Measurements from ENCODE around the gene R3HDM2. TPM values are rescaled to one million over a fixed set of nuclear protein-coding genes. Genes with fewer than 3 reads are reported as not detected.
A peak's percentile ranks its signal among the peaks of the same experiment; 100 is the strongest.

The R3HDM2 gene
- total RNA-seq, 1 donor from 2014 or later: 30.2 TPM

DNA sequence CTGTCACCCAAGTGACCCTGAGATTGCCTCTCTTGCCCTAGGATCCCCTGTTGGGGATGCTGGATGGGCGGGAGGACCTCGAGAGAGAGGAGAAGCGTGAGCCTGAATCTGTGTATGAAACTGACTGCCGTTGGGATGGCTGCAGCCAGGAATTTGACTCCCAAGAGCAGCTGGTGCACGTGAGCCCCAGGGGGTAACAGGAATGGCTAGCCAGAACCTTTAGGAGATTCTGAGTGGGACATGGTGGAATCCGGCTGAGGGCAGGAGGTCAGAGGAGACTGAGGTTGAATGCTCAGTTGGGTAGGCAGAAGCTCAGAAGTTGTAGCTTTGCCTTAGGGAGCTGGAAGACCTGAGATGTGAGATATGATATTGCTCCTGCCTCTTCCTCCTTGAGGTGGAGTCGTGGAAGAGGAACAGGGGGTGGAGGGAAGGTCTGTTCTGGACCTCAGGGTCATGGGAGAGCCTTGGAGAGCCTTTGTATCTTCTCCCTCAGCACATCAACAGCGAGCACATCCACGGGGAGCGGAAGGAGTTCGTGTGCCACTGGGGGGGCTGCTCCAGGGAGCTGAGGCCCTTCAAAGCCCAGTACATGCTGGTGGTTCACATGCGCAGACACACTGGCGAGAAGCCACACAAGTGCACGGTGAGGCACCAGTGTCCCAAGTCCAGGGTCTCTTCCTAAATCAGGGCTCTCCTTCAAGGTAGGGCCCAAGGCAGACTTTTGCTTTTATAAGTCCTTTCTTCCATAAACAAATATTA is 35.1 kb upstream of the R3HDM2 start:
- ATAC-seq: no peak

DNA sequence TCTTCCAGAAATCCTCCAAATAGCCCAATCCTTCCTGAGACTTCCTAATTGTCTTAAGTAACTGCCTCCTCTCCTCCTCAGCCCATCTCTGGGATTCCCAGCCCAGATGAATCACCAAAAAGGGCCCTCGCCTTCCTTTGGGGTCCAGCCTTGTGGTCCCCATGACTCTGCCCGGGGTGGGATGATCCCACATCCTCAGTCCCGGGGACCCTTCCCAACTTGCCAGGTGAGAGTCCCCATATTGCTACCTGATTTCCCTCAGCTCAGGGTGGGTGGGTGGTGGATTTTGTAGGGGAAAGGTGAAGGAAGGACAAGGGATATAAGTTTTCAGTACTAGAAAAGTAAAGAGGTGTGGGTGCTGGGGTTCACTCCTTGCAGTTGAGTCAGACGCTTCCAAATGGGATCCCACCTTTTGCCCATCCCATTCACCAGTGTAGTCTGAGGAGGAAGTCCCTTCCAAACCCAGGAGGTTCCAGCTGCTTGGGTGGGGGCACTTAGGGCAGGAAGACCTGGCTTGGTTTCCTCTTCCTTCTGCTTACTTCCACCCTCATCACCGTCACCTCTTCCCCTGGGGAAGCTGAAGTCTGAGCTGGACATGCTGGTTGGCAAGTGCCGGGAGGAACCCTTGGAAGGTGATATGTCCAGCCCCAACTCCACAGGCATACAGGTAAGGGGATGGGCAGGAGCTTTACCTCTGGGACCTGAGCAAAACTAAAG is 34.3 kb upstream of the R3HDM2 start:
- ATAC-seq: no peak

DNA sequence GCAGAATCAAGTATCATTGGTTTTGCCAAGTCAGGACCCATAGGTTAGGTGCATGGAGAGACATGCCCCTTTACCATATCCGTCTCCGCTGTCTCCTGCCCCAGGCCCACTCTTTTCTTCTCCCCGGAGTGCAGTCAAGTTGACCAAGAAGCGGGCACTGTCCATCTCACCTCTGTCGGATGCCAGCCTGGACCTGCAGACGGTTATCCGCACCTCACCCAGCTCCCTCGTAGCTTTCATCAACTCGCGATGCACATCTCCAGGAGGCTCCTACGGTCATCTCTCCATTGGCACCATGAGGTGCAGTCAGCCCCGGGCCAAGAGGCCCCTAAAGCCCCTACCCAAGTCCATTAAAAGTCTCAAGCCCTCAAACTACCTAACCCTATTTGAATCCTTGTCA is 33.7 kb upstream of the R3HDM2 start:
- no peak for ATAC-seq

DNA sequence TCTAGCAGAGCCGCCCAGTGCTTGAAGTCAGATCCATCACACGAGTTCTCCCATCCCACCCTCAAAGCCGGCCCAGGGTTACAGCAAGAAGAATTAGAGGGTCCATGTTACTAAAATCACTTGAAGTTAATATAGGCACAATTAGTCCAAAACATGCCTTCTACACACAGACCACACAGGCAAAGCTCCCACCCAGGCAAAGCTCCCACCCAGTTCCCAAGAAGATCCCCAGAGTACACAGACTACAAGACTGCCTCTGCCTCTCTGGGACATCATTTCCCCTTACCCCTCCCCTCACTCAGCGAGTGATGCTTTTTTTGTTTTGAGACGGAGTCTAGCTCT is 32.0 kb upstream of the R3HDM2 start:
- ATAC-seq: no peak

DNA sequence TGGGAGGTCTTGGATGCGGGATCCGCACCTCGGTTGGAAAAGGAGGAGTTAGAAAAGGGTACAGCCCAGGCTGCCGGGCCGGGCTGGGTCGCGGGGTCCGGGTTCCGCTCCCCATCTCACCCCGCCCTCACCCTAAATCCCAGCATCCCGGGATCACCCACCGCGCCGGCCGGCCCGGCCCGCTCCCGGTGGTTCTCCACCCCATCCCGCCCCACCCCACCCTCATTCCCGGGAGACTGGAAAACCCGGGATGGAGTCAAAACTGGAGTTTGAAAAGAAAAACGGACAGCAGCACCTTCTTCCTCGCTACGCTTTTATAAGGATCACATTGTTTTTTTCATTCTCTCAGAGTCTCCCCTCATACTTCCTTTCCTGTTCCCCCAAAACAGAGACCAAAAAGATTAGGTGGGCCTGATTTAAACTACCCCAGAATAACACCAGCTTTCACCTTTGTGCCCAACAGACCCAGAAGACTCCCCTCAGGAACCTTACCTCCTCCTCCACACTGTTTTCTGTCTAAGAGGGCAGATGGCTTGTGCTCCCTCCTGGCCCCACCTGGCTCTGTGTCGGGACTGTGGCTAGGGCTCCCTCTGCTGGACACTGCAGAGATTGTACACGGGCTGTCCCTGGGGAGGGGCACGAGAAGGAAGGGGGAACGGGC is 31.5 kb upstream of the R3HDM2 start:
- ATAC-seq: peak; percentile 82

DNA sequence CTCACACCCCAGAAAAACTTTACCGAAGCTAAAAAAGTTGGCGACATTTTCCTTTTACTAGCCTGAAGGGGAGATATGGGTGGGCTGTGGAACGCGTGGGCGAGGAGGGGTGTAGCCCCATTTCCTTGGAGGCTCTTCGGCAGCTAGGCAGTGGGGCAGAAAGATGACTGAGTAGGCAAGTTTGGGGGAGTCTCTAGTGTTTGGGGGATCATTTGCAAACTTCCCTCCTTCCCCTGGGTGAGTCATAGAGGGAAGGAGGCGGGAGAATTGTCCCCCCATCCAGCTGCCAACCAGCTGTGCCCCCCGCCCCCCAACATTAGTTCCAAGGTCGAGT is 31.0 kb upstream of the R3HDM2 start:
- no peak for ATAC-seq

DNA sequence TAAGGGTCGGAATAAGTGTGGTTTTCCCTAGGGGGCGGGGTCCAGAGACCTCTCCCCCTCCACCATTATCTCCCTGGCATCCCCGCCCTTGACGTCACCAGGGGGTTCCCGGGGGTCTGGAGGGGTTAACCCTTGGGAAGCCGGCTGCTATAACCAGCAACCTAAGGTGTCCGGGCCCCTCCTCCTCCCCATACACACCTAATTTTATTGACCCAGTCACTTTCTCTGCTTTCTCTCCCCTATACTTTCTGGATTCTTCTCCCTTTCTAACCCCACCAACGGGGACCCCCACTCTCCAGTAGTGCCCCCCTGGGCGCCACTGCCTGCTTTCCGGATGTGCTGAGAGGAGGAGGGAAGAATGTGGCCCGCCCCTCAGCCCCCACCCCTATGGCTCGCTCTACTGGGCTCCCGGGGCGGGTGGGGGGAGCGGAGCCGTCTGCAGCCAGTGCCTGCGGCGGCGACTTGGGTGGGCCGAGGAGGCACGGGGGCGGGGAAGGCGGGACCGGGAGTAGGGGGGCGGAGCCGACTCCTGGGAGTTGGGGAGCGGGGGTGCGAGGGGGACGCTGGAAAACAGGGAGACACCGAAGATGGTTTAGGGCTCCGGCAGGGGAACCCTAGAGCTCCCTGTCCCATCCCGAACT is 30.6 kb upstream of the R3HDM2 start:
- ATAC-seq: no peak

DNA sequence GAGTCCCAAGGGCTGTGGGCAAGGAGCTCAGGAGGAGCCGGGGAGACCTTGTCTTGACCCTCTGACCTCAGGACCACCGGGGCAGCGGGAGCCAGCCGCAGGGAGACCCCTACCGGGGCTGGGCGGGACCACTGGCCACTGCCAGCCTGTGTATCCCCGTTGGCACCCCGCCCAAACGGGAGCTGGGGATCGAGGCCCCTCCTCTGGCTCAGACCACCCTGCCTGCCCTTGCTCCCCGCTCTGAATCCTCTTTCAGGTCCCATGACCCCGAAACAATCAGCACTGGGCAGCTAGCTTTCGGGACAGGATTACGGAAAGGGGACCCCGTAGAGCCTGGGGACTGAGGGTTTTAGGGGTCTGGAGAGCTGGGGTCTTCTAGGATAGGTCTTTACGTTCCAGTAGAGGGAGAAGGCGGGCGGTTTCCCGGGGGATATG is 30.0 kb upstream of the R3HDM2 start:
- no peak for ATAC-seq

DNA sequence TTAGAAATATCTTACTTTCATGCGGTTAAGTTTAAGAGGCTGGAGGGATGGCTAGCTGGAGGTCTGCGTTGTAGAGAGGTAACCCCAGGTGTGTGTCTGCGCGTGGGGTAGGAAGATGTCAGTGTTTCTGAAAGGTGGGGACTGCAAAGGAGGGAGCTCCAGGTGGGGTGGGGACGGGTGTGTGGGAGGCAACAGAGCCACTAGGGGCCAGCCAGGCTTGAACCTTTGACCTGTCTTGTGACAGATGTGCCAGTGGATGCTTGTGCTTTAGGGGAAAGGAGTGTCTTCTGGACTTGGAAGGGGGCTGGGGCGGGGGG is 29.6 kb upstream of the R3HDM2 start:
- no peak for ATAC-seq

DNA sequence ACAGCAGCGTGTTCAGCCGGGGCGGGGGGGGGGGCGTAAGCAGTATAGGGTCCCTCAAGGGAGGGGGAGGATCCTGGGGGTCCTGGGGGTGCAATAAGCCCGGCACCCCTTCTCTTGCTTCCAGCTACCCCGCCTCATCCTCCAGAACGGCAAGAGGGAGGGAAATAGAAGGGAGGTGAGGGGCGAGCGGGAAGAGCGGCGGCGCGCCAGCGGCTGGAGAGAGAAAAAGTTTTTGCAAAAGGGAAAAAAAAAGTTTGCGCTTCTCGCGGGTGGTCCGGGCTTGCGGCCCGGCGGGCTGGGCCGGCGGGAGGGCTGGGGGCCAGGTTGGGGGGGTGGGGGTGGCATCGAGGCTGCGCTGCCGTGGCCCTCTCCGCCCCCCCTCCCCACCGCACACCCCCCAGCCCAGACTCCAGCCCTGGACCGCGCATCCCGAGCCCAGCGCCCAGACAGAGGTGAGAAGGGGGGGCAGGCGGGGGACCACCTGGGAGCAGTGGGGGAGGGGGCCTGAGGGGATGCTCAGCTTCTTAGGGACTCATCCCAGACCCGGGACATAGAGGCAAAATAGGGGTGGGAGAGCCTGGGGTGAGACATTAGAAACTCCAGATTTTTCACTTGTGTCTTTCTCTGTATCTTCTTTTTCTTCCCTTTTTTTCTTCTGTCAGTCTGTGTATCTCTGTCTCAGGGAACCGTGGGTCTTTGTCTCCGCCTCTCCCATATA is 29.1 kb upstream of the R3HDM2 start, which contains the start of gene GLI1:
TSS of gene GLI1 (plus strand) at position 36 of the 718 bp plus-strand sequence. CDS start 3,907 bp downstream, outside the sequence.
- no peak for ATAC-seq

DNA sequence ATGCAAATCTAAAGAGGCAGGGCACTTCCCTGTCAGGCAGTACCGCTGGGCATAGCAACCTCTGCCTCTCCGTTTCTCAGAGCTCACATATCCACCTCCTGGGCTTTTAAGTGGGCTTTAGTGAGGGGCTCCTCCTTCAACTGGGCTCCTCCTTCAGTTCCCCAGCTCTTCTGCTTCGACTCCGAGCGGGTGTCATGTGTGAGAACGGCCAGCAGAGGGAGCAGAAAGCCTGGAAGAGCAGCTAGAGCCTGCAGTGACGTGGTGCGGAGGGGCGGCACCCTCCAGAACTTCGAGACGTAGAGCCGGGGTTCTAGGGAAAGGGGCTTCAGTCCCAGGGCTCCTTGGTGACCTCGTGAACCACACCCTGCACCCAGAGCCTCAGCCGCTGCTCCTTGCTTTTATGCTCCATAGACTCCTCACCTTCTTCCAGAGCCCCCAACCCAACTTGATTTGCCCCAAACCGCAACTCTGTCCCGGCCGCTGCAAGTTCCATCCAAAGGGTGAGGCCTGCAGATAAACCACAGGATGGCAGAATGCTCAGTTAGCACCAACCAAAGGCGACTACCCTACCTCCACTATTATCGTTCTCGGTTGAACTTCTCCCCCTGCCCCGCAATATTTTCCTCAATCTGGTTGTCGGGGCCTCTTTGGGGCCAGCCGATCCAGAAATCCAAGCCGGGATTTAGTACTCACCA is 28.4 kb upstream of the R3HDM2 start:
- peak; percentile 77 for ATAC-seq

DNA sequence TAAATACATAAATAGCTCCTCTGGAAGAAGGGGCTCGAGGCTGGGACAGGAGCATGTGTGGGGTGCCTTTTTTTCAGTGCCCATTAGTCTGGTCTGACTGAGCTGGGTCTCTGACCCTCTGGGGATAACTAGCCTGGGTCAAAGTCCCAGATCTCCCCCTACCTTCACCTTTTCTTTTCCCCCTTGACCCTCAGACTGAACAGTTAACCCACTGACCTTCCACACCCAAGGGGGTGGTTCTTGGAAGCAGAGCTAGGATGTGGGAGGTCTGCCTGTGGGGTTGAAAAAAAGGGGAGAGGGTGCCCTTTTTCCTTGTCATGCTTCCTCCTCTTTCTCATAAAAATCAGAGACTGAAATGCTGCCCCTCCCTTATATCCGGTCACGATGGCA is 27.8 kb upstream of the R3HDM2 start:
- ATAC-seq: no peak

DNA sequence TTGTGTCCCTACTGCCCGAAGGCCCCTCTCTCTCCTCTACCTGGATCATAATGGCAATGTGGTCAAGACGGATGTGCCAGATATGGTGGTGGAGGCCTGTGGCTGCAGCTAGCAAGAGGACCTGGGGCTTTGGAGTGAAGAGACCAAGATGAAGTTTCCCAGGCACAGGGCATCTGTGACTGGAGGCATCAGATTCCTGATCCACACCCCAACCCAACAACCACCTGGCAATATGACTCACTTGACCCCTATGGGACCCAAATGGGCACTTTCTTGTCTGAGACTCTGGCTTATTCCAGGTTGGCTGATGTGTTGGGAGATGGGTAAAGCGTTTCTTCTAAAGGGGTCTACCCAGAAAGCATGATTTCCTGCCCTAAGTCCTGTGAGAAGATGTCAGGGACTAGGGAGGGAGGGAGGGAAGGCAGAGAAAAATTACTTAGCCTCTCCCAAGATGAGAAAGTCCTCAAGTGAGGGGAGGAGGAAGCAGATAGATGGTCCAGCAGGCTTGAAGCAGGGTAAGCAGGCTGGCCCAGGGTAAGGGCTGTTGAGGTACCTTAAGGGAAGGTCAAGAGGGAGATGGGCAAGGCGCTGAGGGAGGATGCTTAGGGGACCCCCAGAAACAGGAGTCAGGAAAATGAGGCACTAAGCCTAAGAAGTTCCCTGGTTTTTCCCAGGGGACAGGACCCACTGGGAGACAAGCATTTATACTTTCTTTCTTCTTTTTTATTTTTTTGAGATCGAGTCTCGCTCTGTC is 26.1 kb upstream of the R3HDM2 start:
- no peak for ATAC-seq

DNA sequence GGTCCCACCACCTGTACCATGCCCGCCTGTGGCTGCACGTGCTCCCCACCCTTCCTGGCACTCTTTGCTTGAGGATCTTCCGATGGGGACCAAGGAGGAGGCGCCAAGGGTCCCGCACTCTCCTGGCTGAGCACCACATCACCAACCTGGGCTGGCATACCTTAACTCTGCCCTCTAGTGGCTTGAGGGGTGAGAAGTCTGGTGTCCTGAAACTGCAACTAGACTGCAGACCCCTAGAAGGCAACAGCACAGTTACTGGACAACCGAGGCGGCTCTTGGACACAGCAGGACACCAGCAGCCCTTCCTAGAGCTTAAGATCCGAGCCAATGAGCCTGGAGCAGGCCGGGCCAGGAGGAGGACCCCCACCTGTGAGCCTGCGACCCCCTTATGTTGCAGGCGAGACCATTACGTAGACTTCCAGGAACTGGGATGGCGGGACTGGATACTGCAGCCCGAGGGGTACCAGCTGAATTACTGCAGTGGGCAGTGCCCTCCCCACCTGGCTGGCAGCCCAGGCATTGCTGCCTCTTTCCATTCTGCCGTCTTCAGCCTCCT is 25.4 kb upstream of the R3HDM2 start:
- ATAC-seq: no peak

DNA sequence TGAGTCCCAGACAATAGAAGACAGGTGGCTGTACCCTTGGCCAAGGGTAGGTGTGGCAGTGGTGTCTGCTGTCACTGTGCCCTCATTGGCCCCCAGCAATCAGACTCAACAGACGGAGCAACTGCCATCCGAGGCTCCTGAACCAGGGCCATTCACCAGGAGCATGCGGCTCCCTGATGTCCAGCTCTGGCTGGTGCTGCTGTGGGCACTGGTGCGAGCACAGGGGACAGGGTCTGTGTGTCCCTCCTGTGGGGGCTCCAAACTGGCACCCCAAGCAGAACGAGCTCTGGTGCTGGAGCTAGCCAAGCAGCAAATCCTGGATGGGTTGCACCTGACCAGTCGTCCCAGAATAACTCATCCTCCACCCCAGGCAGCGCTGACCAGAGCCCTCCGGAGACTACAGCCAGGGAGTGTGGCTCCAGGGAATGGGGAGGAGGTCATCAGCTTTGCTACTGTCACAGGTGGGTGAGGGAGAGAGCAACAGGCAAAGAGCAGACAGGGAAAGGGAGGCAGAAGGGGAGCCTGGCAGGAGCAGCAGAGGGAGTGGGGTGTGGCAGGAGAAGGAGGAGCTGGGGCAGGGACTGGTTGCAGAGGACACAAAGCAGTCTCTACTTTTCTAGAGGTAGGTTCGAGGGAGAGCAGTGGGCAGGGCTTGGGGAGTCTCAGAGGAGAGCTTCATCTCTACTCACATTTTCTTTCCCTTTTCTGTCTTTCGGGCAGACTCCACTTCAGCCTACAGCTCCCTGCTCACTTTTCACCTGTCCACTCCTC is 24.7 kb upstream of the R3HDM2 start:
- no peak for ATAC-seq

DNA sequence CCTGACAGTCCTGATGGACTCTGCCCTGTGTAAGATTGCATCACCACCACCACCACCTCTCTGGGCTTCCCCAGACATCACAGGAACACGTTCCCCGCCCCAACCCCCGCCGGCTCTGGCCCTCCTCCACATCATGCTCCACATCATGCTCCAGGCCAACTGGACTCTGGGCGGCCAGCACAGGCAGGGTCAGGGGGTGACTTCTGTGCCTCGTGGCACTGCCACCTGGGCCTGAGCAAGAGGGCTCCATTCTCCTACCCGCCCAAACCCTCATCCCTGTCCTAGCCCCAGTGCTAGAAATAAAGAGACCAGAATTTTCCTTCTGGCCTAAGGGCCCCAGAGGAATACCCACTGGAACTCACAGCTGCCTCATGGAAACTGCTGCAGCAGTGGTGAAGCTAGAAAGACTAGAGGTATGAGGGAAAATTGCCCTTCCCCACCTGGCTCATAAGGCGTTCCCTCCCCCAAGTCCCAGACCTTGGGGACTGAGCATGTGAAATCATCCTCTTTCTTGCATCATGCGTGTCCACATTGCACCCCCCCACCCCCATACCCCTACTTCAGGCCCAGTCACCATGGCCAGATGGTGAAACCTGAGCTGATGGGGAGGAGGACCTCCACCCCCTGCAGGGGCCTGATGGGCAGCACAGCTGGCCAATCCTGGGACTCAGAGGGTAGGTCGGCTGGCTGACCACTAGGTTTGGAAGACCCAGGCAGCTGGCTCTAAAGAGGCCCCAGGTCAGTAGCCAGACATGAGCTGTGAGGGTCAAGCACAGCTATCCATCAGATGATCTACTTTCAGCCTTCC is 23.9 kb upstream of the R3HDM2 start, which contains the start of gene INHBE:
TSS of gene INHBE (plus strand) at position 742 of the 808 bp plus-strand sequence. CDS start 230 bp downstream, outside the sequence.
- no peak for ATAC-seq

DNA sequence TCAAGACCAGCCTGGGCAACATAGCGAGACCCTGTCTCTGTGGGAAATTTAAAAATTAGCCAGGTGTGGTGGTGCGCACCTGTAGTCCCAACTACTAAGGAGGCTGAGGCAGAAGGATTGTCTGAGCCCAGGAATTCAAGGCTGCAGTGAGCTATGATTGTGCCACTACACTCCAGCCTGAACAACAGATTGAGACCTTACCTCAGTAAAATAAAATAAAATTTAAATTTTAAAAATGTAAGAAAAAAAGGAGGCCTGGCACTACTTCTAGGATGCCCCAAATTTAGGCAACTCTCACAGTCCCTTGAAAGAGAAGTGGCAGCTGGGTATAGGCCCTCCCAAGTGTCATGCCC is 23.3 kb upstream of the R3HDM2 start:
- ATAC-seq: no peak

DNA sequence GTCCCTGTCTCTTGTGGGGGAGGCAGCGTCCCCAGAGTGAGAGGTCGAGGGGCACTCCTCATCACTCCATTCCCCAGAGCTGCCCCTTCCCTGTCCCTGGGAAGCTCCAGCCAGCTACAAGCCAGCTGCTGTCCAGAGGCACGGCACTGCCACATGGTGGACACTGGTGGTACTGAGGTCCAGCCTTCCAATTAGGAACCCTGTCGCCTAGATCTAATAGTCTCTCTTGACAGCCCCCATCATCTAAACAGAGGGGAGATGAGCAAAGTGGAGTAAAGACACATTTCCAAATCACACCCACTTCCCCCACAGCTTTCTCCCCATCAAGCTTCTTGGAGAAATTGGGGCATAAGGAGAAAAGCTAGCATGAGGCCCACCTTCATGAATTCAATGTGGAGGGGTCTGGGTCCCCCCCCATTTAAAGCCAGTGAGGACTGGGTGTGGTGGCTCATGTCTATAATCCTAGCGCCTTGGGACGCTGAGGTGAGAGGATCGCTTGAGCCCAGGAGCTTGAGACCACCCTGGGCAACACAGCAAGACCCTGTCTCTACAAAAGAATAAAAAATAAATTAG is 22.2 kb upstream of the R3HDM2 start:
- ATAC-seq: peak; percentile 73
